OCI-LY1 (cell line): ENCODE data around the gene LDLRAD4.

Source experiments
- H2AFZ ChIP-seq: fragments of 200-600 bp; sonication (generic), shearing (Covaris generic); 2 replicates; pipeline ENCODE4 v1.6.0; 2014; ENCODE audit warnings: antibody characterized with exemption, mild to moderate bottlenecking, low read length
- H3F3A ChIP-seq: fragments of 200-600 bp; sonication (generic), shearing (Covaris generic); 2 replicates; pipeline ENCODE4 v1.6.0; 2014; ENCODE audit warnings: mild to moderate bottlenecking, antibody characterized with exemption, low read length, moderate library complexity; ENCODE audit not compliant: insufficient read depth
- H3K27ac ChIP-seq: fragments of 200-600 bp; sonication (generic); 2 replicates; pipeline ENCODE4 v1.5.1; 2014; ENCODE audit warnings: low read length, mixed run types, mild to moderate bottlenecking, low read depth; ENCODE audit not compliant: poor library complexity, severe bottlenecking
- H3K27me3 ChIP-seq: fragments of 200-600 bp; sonication (generic); 2 replicates; pipeline ENCODE4 v1.6.0; 2014; ENCODE audit warnings: antibody characterized with exemption, mild to moderate bottlenecking, low read length, moderate library complexity; ENCODE audit not compliant: insufficient read depth
- H3K36me3 ChIP-seq: fragments of 200-600 bp; sonication (generic); 2 replicates; pipeline ENCODE4 v1.6.1; 2014; ENCODE audit warnings: mild to moderate bottlenecking, antibody characterized with exemption, low read length, moderate library complexity, mixed read lengths; ENCODE audit not compliant: insufficient read depth
- H3K4me1 ChIP-seq: fragments of 200-600 bp; sonication (generic); 2 replicates; pipeline ENCODE4 v1.5.1; 2014; ENCODE audit warnings: mild to moderate bottlenecking, low read length, moderate library complexity; ENCODE audit not compliant: insufficient read depth, severe bottlenecking
- H3K4me2 ChIP-seq: fragments of 200-600 bp; sonication (generic), shearing (Covaris generic); 2 replicates; pipeline ENCODE4 v1.6.1; 2014; ENCODE audit warnings: low read length
- H3K4me3 ChIP-seq: fragments of 200-600 bp; sonication (generic); 2 replicates; pipeline ENCODE4 v1.5.1; 2014; ENCODE audit warnings: low read length, low read depth, mild to moderate bottlenecking, mixed read lengths; ENCODE audit not compliant: poor library complexity, severe bottlenecking
- H3K79me2 ChIP-seq: fragments of 200-600 bp; shearing (Covaris generic); 2 replicates; pipeline ENCODE4 v1.6.1; 2016; ENCODE audit warnings: mixed run types, low read length, mixed read lengths; ENCODE audit not compliant: insufficient read depth
- H3K9ac ChIP-seq: fragments of 200-600 bp; sonication (generic), shearing (Covaris generic); 2 replicates; pipeline ENCODE4 v1.6.1; 2014; ENCODE audit warnings: mild to moderate bottlenecking, low read length, mixed read lengths
- H3K9me2 ChIP-seq: fragments of 200-600 bp; sonication (generic), shearing (Covaris generic); 2 replicates; pipeline ENCODE4 v1.6.1; 2014; ENCODE audit warnings: low read depth, mild to moderate bottlenecking, low read length, mixed read lengths
- H3K9me3 ChIP-seq: fragments of 200-600 bp; shearing (Covaris generic); 2 replicates; pipeline ENCODE4 v1.6.1; 2014; ENCODE audit warnings: low read length, mixed read lengths
- H4K20me1 ChIP-seq: fragments of 200-600 bp; sonication (generic), shearing (Covaris generic); 2 replicates; pipeline ENCODE4 v1.6.0; 2016; ENCODE audit warnings: mild to moderate bottlenecking, low read length; ENCODE audit not compliant: insufficient read depth
- EZH2 ChIP-seq: fragments of 200-600 bp; sonication (generic), shearing (Covaris generic); IDR thresholded peaks from 2 replicates; pipeline ENCODE4 v1.8.0; 2017; ENCODE audit warnings: borderline replicate concordance, mixed run types, mild to moderate bottlenecking, antibody characterized with exemption, low read length, moderate library complexity, mixed read lengths
- TF ChIP-seq, protein P1 (sequence below): fragments of 200-600 bp; sonication (generic), shearing (Covaris generic); IDR thresholded peaks from 2 replicates; pipeline ENCODE4 v1.5.1; 2017; ENCODE audit warnings: mild to moderate bottlenecking, antibody characterized with exemption, low read length, moderate library complexity, mixed read lengths

LDLRAD4 gene

DNA sequence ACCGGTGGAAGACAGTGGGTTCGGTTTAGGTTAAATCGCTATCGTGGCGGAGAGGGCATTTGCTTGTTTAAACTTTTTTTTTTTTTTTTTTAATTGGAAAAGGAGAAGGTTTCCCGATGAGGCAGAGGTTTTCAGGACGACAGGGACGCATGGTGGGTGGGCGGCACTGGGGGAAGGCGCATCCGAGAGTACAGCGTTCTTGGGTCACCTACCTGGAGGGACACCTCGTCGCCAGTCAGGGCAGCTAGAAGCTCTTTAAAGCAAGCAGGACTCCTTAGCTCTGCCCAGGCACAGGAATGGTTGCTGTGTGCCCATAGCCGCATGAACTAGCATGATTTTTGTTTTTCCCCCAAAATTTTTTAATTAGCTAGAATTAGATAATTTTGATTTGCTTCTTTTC lies 437 bp downstream of the LDLRAD4 start:
- H3K4me2 ChIP-seq: no peak overlapping the region
- H3K9ac ChIP-seq: no peak overlapping the region
- H3K36me3 ChIP-seq: no peaks in the 10 kb centered on the region
- no peak overlapping the region for H3K27ac ChIP-seq
- no peaks in the 10 kb centered on the region for H3K9me2 ChIP-seq
- TF ChIP-seq EZH2: no peak
- TF ChIP-seq, protein P1, sequence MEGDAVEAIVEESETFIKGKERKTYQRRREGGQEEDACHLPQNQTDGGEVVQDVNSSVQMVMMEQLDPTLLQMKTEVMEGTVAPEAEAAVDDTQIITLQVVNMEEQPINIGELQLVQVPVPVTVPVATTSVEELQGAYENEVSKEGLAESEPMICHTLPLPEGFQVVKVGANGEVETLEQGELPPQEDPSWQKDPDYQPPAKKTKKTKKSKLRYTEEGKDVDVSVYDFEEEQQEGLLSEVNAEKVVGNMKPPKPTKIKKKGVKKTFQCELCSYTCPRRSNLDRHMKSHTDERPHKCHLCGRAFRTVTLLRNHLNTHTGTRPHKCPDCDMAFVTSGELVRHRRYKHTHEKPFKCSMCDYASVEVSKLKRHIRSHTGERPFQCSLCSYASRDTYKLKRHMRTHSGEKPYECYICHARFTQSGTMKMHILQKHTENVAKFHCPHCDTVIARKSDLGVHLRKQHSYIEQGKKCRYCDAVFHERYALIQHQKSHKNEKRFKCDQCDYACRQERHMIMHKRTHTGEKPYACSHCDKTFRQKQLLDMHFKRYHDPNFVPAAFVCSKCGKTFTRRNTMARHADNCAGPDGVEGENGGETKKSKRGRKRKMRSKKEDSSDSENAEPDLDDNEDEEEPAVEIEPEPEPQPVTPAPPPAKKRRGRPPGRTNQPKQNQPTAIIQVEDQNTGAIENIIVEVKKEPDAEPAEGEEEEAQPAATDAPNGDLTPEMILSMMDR: no peak
- H3F3A ChIP-seq: no peaks in the 10 kb centered on the region
- no peak overlapping the region for H3K4me3 ChIP-seq
- H3K27me3 ChIP-seq: peaks cover 12% of the 10 kb centered on the region; the same call in 1 of the 2 replicates
- peaks cover 6% of the 10 kb centered on the region for H3K4me1 ChIP-seq
- no peaks in the 10 kb centered on the region for H3K79me2 ChIP-seq
- no peaks in the 10 kb centered on the region for H3K9me3 ChIP-seq
- H4K20me1 ChIP-seq: no peaks in the 10 kb centered on the region
- no peak overlapping the region for H2AFZ ChIP-seq

DNA sequence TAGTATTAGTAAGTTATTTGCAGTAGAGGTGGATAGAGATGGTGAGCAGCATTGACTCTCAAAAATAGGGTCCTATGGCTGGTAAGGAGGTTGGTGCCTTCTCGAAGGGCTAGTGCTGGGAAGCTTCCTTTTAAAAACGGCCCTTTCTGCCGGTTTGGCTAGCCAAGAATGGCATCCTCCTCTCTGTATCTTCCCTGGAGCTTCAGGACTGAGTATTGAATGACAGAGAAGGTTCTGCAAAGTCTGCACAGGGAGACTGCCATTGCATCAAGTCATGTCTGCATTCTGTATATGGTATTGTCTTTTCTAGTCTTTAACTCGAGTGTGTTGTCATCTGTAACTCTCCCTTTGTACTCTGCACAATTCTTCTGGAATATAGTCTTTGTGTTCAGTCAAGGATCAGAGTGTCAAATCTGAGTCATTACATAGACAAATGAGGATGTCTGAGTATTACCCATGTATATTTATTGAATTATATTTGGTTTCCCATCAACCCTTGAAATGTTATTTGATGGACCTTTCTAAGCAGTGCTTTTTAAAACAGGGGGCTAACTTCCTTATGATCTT lies 1.1 kb downstream of the LDLRAD4 start:
- no peaks in the 10 kb centered on the region for H4K20me1 ChIP-seq
- no peak overlapping the region for H3K27ac ChIP-seq
- H3K27me3 ChIP-seq: peaks cover 6% of the 10 kb centered on the region; the same call in 1 of the 2 replicates
- no peaks in the 10 kb centered on the region for H3K36me3 ChIP-seq
- no peak overlapping the region for H3K4me2 ChIP-seq
- H3K9ac ChIP-seq: no peak overlapping the region
- no peak overlapping the region for H2AFZ ChIP-seq
- no peaks in the 10 kb centered on the region for H3K9me3 ChIP-seq
- H3K4me1 ChIP-seq: peaks cover 6% of the 10 kb centered on the region
- TF ChIP-seq, protein P1: no peak
- TF ChIP-seq EZH2: no peak
- H3K4me3 ChIP-seq: no peak overlapping the region
- no peaks in the 10 kb centered on the region for H3F3A ChIP-seq
- no peaks in the 10 kb centered on the region for H3K9me2 ChIP-seq
- H3K79me2 ChIP-seq: no peaks in the 10 kb centered on the region

DNA sequence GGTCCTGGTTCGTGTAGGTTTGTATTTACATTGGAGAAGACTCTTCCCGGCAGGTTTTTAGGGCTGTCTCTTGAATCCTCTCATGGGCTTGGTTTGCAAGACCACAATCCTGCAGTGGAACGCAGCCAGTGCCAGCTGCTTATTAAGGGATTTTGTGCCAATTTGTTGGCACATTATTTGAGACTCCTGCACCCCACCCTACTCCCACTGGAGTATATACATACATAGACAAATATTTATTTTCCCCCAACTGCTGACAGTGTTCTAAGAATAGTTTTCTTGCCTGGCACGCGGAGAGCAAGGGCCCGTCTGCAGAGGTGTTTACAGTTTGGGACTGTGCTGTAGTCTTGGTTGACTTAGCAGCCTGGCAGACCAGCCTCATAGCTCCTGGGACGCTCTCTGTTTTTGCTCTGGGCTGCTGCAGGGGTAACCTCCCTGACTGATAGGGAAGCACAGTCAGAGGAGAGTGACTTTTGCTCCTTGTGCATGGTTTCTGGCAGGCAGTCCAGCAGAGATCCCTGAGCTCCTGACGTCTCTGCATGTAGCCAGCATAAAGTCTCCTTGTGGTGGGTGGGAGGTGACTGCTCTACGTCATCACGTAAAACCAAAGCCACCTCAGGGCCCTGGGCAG lies 1.9 kb downstream of the LDLRAD4 start:
- Histone ChIP-seq H3K27ac (no peak overlapping the region), H3K4me3 (no peak overlapping the region), H3K4me1 (peaks cover 6% of the 10 kb centered on the region), H3K9me3 (no peaks in the 10 kb centered on the region), H3F3A (no peaks in the 10 kb centered on the region), H2AFZ (no peak overlapping the region), H3K9ac (no peak overlapping the region), H3K9me2 (no peaks in the 10 kb centered on the region), H4K20me1 (no peaks in the 10 kb centered on the region), H3K4me2 (no peak overlapping the region), H3K36me3 (no peaks in the 10 kb centered on the region), H3K27me3 (peaks cover 6% of the 10 kb centered on the region; the same call in 1 of the 2 replicates), H3K79me2 (no peaks in the 10 kb centered on the region)
- TF ChIP-seq, protein P1: no peak
- TF ChIP-seq EZH2: no peak
